HG02763 (cell line): Measurements from ENCODE around the gene COG5.
"Not testable (repeated sequence)": the region's sequence is repeated elsewhere in the genome, so short reads cannot be mapped to it uniquely, and the experiment has no call there.

Source experiments
- ATAC-seq: cut with Tn5 transposase; IDR thresholded peaks from one replicate; pipeline ENCODE4 v1.9.1; 2021; ENCODE audit warnings: mild to moderate bottlenecking, moderate library complexity; ENCODE audit not compliant: unreplicated experiment

Gene COG5

GRCh38 chr7:107286751-107287621, 276.7 kb downstream of the COG5 start:
- no peak for ATAC-seq

GRCh38 chr7:107284911-107285479, 278.7 kb downstream of the COG5 start:
- ATAC-seq: no peak

- ATAC-seq: no peak
Observed at GRCh38 chr7:107277331-107277730, 286.4 kb downstream of the COG5 start.

- ATAC-seq: no peak
Observed at GRCh38 chr7:107276220-107276827, 287.4 kb downstream of the COG5 start.

- no peak for ATAC-seq
Observed at GRCh38 chr7:107274506-107274905, 289.2 kb downstream of the COG5 start.

- ATAC-seq: no peak
Observed at GRCh38 chr7:107269790-107270189, 293.9 kb downstream of the COG5 start.

- no peak for ATAC-seq
Observed at GRCh38 chr7:107268594-107268993, 295.1 kb downstream of the COG5 start.

GRCh38 chr7:107267138-107267537, 296.6 kb downstream of the COG5 start:
- ATAC-seq: no peak

GRCh38 chr7:107264723-107265122, 299.0 kb downstream of the COG5 start:
- ATAC-seq: no peak

- ATAC-seq: no peak
Observed at GRCh38 chr7:107262857-107263256, 300.9 kb downstream of the COG5 start.

- no peak for ATAC-seq
Observed at GRCh38 chr7:107258737-107259136, 305.0 kb downstream of the COG5 start.

GRCh38 chr7:107255602-107256001, 308.1 kb downstream of the COG5 start:
- no peak for ATAC-seq

GRCh38 chr7:107254398-107254985, 309.2 kb downstream of the COG5 start:
- ATAC-seq: no peak

- no peak for ATAC-seq
Observed at GRCh38 chr7:107253599-107253998, 310.1 kb downstream of the COG5 start.

GRCh38 chr7:107251963-107252362, 311.8 kb downstream of the COG5 start:
- no peak for ATAC-seq

- ATAC-seq: no peak
Observed at GRCh38 chr7:107248551-107249316, 315.0 kb downstream of the COG5 start.

- ATAC-seq: not testable (repeated sequence)
Observed at GRCh38 chr7:107246836-107247235, 316.9 kb downstream of the COG5 start.

- ATAC-seq: no peak
Observed at GRCh38 chr7:107244613-107245012, 319.1 kb downstream of the COG5 start.

- no peak for ATAC-seq
Observed at GRCh38 chr7:107242267-107242666, 321.5 kb downstream of the COG5 start.

- no peak for ATAC-seq
Observed at GRCh38 chr7:107237451-107237850, 326.3 kb downstream of the COG5 start.

GRCh38 chr7:107236862-107237261, 326.9 kb downstream of the COG5 start:
- no peak for ATAC-seq
